Mucosa of rectum (tissue), 2 donors: ENCODE data around the gene SLC41A3.
"Not testable (repeated sequence)": the region's sequence is repeated elsewhere in the genome, so short reads cannot be mapped to it uniquely, and the experiment has no call there.

Experiments used
- H3K27ac ChIP-seq, 2 donors: one replicate each; pipeline ENCODE4 v1.7.0; 2013; ENCODE audit warnings: inconsistent platforms in 2 of 2, low read depth in 2 of 2, low read length in 2 of 2
- H3K27me3 ChIP-seq, 2 donors: one replicate each; pipeline ENCODE4 v1.7.0; 2013; ENCODE audit warnings: low read length in 2 of 2; ENCODE audit not compliant: control insufficient read depth in 2 of 2, insufficient read depth in 2 of 2
- H3K36me3 ChIP-seq, 2 donors: one replicate each; pipeline ENCODE4 v1.7.0; 2013; ENCODE audit warnings: low read length in 2 of 2; ENCODE audit not compliant: control insufficient read depth in 2 of 2, insufficient read depth in 2 of 2
- H3K4me1 ChIP-seq, 2 donors: one replicate each; pipeline ENCODE4 v1.7.0; 2013; ENCODE audit warnings: low read length in 2 of 2, mild to moderate bottlenecking in 1 of 2; ENCODE audit not compliant: control insufficient read depth in 2 of 2, insufficient read depth in 2 of 2
- H3K4me3 ChIP-seq, 2 donors: one replicate each; pipeline ENCODE4 v1.7.0; 2013; ENCODE audit warnings: low read length in 2 of 2
- H3K9ac ChIP-seq, 2 donors: one replicate each; pipeline ENCODE4 v1.7.0; 2013; ENCODE audit warnings: low read length in 2 of 2, low read depth in 1 of 2, mild to moderate bottlenecking in 1 of 2
- H3K9me3 ChIP-seq, 2 donors: one replicate each; pipeline ENCODE4 v1.7.0; 2013; ENCODE audit warnings: low read length in 2 of 2; ENCODE audit not compliant: control insufficient read depth in 2 of 2
- donor health status: healthy.
- donor health status: Normal muscosa, but diverticular disease.

SLC41A3 gene

DNA sequence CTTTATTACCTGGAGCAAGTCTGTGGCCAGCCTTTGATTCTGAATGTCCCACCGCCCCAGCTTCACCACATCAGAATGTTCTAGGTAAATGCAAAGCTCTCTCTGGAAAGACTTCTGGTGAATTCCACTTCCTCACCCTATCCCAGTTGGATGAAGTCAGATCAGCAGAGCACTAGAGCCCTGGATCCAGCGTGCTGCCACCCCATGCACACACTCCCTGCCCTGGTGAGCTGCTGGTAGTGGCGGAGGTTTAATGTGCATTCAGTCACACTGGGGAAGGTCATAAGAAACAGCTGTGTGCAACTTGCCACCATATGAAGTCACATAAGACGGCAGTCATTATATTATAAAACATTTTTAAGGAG, 16.3 kb upstream of the SLC41A3 start:
- H3K36me3 ChIP-seq: no peaks in the 10 kb centered on the region
- peaks cover 0 to 2% of the 10 kb centered on the region in 2 donors for H3K9me3 ChIP-seq
- H3K9ac ChIP-seq: no peak overlapping the region
- H3K27ac ChIP-seq: no peak overlapping the region
- no peak overlapping the region for H3K4me3 ChIP-seq
- peaks cover 0 to 5% of the 10 kb centered on the region in 2 donors for H3K4me1 ChIP-seq
- H3K27me3 ChIP-seq: no peaks in the 10 kb centered on the region

DNA sequence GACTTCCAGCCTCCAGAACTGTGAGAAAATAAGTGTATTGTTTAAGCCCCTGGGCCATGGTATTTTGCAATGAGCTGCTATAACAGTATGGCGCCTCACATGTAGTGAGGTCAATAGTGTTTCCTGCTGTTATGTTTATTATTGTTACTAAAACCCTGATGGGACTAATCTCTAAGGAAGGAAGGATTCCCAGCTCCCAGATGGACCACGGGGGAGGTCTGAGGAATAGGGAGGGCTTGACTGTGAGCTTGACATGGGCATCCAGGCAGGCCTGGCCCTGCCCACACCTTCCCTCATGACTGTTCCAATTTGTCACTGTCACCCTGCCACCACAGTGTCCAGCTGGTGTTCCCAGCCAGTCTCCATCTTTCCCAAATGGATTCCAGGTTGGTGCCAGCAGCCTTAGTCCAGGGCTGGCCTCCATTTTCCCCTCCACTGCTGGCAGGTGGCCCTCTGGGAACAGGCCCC, 14.5 kb upstream of the SLC41A3 start:
- Histone ChIP-seq H3K9me3 (peaks cover 0 to 2% of the 10 kb centered on the region in 2 donors), H3K4me3 (no peak overlapping the region), H3K27me3 (no peaks in the 10 kb centered on the region), H3K27ac (no peak overlapping the region), H3K4me1 (peaks cover 0 to 5% of the 10 kb centered on the region in 2 donors), H3K9ac (no peak overlapping the region), H3K36me3 (no peaks in the 10 kb centered on the region)

DNA sequence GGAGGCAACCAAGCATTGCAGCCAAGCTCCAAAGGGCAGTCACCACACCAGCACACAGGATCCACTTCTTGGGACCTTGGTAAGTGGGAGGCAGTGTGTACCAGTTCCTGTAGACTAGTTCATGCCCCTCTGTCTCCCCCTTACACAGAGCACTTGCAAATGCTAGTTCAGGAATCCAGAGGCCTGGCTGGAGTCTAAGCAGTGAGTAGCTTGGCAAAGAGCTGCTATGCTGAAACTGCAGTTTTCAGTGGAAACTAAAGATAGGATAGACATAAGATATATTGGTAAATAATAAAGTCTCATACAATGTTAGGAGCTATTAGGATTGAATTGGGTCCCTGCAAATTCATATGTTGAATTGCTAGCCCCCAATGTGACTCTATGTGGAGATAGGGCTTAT, 13.9 kb upstream of the SLC41A3 start:
- H3K36me3 ChIP-seq: no peaks in the 10 kb centered on the region
- no peak overlapping the region for H3K9ac ChIP-seq
- H3K4me1 ChIP-seq: peaks cover 0 to 1% of the 10 kb centered on the region in 2 donors
- H3K9me3 ChIP-seq: peaks cover 0 to 2% of the 10 kb centered on the region in 2 donors
- H3K27ac ChIP-seq: no peak overlapping the region
- no peak overlapping the region for H3K4me3 ChIP-seq
- H3K27me3 ChIP-seq: no peaks in the 10 kb centered on the region

- H3K4me1 ChIP-seq, H3K4me3 ChIP-seq, H3K27ac ChIP-seq, H3K36me3 ChIP-seq, H3K27me3 ChIP-seq, H3K9ac ChIP-seq, H3K9me3 ChIP-seq: not testable (repeated sequence)
Observed at GRCh38 chr3:126096274-126096673, 12.3 kb upstream of the SLC41A3 start.

DNA sequence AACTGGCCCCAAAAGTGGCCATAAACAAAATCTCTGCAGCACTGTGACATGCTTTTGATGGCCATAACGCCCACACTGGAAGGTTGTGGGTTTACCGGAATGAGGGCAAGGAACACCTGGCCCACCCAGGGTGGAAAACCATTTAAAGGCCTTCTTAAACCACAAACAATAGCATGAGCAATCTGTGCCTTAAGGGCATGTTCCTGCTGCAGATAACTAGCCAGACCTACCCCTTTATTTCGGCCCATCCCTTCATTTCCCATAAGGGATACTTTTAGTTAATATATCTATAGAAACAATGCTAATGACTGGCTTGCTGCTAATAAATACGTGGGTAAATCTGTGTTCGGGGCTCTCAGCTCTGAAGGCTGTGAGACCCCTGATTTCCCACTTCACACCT, 8.2 kb upstream of the SLC41A3 start:
- not testable (repeated sequence) for H3K9ac ChIP-seq, H3K27ac ChIP-seq, H3K36me3 ChIP-seq, H3K4me1 ChIP-seq, H3K27me3 ChIP-seq, H3K9me3 ChIP-seq, H3K4me3 ChIP-seq

DNA sequence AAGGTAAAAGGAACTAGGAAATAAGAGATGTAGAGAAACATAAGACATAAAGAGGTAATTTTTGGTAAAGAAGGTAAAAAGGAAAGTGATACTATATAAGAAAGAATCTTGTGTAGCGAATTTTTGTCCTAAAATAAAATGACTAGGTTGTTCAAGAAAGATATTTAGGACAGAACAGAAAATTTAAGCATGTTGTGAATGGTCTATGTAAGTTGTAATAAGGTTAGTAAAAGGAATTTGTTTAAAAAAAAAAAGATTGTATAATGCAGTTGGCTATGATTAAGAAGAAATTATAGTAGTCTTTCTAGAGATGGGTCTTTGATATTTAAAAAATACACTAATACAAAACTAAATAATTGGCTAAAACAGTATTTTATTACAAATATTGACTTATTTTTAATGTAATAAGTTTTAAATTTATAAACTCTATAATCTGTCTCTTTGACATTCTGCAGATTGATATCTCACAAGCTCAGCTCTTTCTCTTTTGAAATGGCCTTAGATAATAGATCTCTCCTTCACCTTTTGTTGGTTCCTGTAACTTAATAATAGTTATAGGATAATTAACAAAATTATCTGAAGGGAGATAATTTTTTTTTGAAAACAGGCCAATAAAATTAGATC, 3.7 kb upstream of the SLC41A3 start:
- Histone ChIP-seq H3K9ac (no peak overlapping the region), H3K27ac (no peak overlapping the region), H3K4me1 (no peaks in the 10 kb centered on the region), H3K9me3 (no peaks in the 10 kb centered on the region), H3K4me3 (no peak overlapping the region), H3K27me3 (no peaks in the 10 kb centered on the region), H3K36me3 (no peaks in the 10 kb centered on the region)

- no peak overlapping the region for H3K4me3 ChIP-seq
- H3K4me1 ChIP-seq: no peaks in the 10 kb centered on the region
- no peaks in the 10 kb centered on the region for H3K36me3 ChIP-seq
- H3K9ac ChIP-seq: no peak overlapping the region
- no peaks in the 10 kb centered on the region for H3K9me3 ChIP-seq
- H3K27ac ChIP-seq: no peak overlapping the region
- no peaks in the 10 kb centered on the region for H3K27me3 ChIP-seq
Observed at GRCh38 chr3:126085841-126086240, 1.9 kb upstream of the SLC41A3 start.

DNA sequence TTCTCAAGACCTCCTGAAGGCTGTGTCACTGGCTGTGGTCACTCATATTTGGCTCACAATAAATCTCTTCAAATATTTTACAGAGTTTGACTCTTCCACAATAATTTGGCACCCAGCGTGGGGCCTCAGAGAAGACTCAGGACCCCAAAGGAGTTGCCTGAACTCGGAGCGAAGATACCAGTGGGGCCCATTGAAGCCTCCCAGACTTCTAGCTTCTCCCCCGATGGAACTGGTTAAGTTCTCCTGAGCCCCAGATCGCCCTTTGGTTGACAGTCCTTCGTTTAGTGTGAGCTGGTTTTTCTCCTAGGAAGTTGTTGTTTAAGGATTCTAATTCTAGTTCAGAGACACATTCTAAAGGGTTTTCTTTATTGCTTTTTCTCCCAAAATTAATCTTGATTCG, 1.4 kb upstream of the SLC41A3 start:
- Histone ChIP-seq H3K4me1 (no peaks in the 10 kb centered on the region), H3K36me3 (no peaks in the 10 kb centered on the region), H3K4me3 (no peak overlapping the region), H3K27ac (no peak overlapping the region), H3K9ac (no peak overlapping the region), H3K27me3 (no peaks in the 10 kb centered on the region), H3K9me3 (no peaks in the 10 kb centered on the region)

DNA sequence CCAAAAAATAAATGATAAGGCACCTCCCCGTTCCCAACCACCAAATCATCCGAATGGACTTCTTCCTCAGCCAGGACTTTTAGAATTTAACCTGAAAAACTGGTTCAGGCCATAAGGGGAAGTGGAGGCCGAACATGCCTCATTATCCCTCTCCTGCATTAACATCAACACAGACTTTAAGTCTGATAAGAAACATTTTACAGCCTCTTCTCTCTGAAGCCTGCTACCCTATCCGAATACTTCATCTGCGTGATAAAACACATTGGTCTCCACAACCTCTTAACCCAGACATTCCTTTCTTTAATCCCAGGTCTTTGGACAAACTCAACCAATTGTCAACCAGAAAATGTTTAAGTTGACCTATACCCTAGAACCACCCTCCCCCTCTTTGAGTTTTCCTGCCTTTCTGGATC, 850 bp upstream of the SLC41A3 start:
- no peaks in the 10 kb centered on the region for H3K4me1 ChIP-seq
- no peaks in the 10 kb centered on the region for H3K36me3 ChIP-seq
- H3K9me3 ChIP-seq: no peaks in the 10 kb centered on the region
- H3K4me3 ChIP-seq: peak overlapping the region; percentile 71 to 75
- no peaks in the 10 kb centered on the region for H3K27me3 ChIP-seq
- no peak overlapping the region for H3K27ac ChIP-seq
- peak overlapping the region; percentile 65 to 76 for H3K9ac ChIP-seq

DNA sequence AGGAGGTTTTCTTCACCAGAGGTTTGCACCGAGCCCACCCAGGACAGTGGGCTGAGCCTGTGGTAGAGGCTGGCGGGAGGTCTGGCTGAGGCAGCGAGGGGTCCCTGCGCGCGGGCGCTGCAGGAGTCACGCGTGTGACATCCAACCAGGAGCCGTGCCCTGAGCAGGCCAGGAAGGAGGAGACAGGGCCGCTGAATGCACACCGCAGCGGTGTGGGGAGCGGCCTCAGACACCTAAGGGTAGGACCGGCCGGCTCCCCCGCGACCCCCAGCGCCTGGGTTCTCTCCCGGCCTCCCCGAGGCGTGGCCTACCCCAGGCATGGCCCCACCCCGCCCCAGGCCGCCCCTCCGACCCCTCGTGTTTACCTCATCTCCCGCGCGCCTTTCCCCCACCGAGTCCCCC, 412 bp downstream of the SLC41A3 start:
- Histone ChIP-seq H3K4me3 (peak overlapping the region; percentile 73 to 75), H3K36me3 (no peaks in the 10 kb centered on the region), H3K27ac (peak overlapping the region; percentile 78 to 84), H3K27me3 (no peaks in the 10 kb centered on the region), H3K9ac (peak overlapping the region; percentile 60 to 76), H3K9me3 (no peaks in the 10 kb centered on the region), H3K4me1 (no peaks in the 10 kb centered on the region)

DNA sequence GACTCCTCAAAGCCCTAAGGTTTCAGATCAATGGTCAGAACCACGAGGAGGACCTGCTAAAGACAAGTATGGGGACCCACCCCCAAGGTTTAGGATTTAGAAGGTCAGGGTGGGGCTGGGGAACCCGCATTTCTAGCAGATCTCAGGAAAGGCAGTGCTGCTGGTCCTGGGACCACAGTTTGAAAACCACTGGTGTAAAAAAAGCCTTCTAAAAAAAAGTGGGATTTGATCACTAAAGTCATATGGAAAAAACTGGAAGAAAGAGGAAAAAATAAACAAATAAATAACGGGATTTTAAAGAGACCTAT, 832 bp downstream of the SLC41A3 start:
- Histone ChIP-seq H3K27me3 (no peaks in the 10 kb centered on the region), H3K27ac (peak overlapping the region in 1 of 2 donors; percentile 84), H3K4me1 (no peaks in the 10 kb centered on the region), H3K4me3 (peak overlapping the region; percentile 73 to 75), H3K36me3 (no peaks in the 10 kb centered on the region), H3K9ac (peak overlapping the region; percentile 60 to 76), H3K9me3 (no peaks in the 10 kb centered on the region)
